IMR-90 (cell line): ENCODE results near the gene ATP8B2.

Source experiments
- POLR2A ChIP-seq: IDR thresholded peaks from 2 replicates; pipeline ENCODE4 v1.6.1; 2012; ENCODE audit warnings: mild to moderate bottlenecking, low read depth, low read length
- TF ChIP-seq, protein P1 (sequence below): conservative IDR thresholded peaks from 2 replicates; pipeline ENCODE4 v1.5.1; 2012; ENCODE audit warnings: mild to moderate bottlenecking, low read depth, low read length, improper control_type of control experiment

- no peak for TF ChIP-seq POLR2A
- TF ChIP-seq, protein P1, sequence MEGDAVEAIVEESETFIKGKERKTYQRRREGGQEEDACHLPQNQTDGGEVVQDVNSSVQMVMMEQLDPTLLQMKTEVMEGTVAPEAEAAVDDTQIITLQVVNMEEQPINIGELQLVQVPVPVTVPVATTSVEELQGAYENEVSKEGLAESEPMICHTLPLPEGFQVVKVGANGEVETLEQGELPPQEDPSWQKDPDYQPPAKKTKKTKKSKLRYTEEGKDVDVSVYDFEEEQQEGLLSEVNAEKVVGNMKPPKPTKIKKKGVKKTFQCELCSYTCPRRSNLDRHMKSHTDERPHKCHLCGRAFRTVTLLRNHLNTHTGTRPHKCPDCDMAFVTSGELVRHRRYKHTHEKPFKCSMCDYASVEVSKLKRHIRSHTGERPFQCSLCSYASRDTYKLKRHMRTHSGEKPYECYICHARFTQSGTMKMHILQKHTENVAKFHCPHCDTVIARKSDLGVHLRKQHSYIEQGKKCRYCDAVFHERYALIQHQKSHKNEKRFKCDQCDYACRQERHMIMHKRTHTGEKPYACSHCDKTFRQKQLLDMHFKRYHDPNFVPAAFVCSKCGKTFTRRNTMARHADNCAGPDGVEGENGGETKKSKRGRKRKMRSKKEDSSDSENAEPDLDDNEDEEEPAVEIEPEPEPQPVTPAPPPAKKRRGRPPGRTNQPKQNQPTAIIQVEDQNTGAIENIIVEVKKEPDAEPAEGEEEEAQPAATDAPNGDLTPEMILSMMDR = peak; percentile 86
Measured at GRCh38 chr1:154335025-154335714, 9.8 kb downstream of the ATP8B2 start.
